Adrenal gland (tissue), 5 donors: ENCODE data around the gene FABP1.

Experiments
- POLR2A ChIP-seq, 2 donors: fragments of 450-650 bp; IDR thresholded peaks; one replicate each; pipeline ENCODE4 v1.6.1; 2017; ENCODE audit warnings: antibody characterized with exemption in 2 of 2, mild to moderate bottlenecking in 2 of 2, moderate library complexity in 1 of 2
- TF ChIP-seq, protein P1 (sequence below), 6 experiments: fragments of 450-650 bp in 4 of 6; fragments of 200-600 bp in 2 of 6; sonication (generic) in 1 of 6; IDR thresholded peaks; 1 replicate in 5 of 6; 2 replicates in 1 of 6; pipeline versions ENCODE4 v1.5.1 to v1.8.0; 2016 to 2021; ENCODE audit warnings: antibody characterized with exemption in 6 of 6, mild to moderate bottlenecking in 2 of 6, moderate library complexity in 1 of 6
- donor health status: DM: no; HTN: no; CAD: no.

DNA sequence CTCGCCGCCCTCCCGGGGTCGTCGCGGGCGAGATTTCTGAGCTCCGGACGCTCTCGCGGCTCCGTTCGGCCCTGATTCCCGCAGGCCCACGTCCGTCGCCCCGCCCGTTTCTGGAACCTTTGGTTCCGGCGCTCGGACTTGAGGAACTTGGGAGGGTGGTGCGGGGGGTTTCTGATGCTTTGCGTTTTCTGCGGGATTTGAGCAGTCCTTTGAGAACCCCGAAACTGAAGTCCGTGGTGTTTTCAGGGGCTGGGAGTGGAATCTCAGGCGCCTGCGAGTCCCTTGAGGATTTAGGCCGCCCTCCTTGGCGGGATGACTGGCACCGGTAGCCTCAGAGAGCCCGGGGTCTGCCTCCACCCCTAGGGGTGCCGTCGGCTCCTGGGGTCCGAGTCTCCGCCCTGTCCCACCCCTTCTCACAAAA lies 42.6 kb upstream of the FABP1 start:
- TF ChIP-seq, protein P1, sequence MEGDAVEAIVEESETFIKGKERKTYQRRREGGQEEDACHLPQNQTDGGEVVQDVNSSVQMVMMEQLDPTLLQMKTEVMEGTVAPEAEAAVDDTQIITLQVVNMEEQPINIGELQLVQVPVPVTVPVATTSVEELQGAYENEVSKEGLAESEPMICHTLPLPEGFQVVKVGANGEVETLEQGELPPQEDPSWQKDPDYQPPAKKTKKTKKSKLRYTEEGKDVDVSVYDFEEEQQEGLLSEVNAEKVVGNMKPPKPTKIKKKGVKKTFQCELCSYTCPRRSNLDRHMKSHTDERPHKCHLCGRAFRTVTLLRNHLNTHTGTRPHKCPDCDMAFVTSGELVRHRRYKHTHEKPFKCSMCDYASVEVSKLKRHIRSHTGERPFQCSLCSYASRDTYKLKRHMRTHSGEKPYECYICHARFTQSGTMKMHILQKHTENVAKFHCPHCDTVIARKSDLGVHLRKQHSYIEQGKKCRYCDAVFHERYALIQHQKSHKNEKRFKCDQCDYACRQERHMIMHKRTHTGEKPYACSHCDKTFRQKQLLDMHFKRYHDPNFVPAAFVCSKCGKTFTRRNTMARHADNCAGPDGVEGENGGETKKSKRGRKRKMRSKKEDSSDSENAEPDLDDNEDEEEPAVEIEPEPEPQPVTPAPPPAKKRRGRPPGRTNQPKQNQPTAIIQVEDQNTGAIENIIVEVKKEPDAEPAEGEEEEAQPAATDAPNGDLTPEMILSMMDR (IDR thresholded peaks at IDR 0.05): no peak
- no peak for TF ChIP-seq POLR2A (IDR thresholded peaks at IDR 0.05)
